GM19043 (cell line): Measurements from ENCODE around the gene POLG.
"Not testable (repeated sequence)": the region's sequence is repeated elsewhere in the genome, so short reads cannot be mapped to it uniquely, and the experiment has no call there.

ENCODE experiments used
- ATAC-seq: cut with Tn5 transposase; IDR thresholded peaks from one replicate; pipeline ENCODE4 v1.9.1; 2021; ENCODE audit warnings: low read depth; ENCODE audit not compliant: unreplicated experiment

POLG gene

DNA sequence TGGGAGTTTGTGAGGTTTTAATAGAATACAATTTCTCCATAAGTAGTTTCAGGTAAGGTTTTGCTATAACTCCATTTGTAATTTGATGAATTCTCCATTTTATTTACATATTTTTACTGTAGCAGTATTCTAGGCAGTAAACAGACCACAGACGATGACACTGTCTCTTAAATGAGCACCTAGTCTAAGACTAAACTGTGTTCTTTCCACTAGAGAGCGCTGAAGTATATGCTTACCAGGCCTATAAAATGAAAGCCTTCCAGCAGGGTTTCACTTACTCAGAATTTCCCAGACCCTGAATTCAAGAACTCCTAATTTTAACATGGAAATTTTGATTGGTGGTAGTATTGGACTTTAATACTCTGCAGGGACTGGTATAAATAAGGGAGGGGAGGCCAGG lies 41.6 kb downstream of the POLG start:
- ATAC-seq = no peak

DNA sequence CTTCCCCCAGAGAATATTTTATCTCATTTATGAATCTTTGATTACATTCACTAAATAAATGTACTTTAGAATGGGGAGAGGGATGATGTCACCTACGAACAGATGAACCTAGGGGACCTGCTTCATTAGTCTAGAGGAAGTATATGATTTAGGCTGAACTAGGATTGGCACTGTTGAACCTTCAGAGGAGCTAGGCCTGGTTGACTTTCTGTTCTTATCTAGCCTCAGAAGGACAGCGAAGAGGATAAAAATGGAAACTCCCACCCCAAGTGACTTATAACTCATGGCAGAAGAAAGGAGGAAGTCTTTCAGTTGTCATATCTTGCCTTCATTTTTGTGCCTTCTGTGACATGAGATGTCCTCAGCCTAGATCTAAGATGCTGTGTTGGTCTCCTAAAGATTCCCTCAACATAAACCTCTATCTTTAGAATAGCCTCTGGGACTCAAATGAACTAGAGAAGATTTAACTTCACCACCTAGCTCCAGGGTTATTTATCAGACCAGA lies 42.6 kb downstream of the POLG start:
- no peak for ATAC-seq

DNA sequence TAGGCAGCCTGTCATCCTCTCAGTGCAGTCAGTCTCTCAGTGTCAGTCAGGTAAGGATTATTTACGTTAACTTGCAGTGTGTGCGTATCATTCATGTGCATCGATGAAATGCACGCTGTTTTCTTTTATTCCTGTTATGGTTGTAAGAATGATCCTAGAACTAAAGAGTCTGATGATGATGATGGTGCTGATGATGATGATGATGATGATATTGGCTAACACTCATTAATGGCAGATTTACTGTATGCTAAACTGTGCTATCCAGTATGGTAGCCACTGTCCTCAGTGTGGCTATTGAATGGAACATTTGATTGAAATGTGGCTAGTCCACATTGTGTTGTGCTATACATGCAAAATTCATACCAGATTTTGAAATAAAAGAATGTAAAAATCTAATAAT lies 51.4 kb downstream of the POLG start:
- ATAC-seq = no peak

DNA sequence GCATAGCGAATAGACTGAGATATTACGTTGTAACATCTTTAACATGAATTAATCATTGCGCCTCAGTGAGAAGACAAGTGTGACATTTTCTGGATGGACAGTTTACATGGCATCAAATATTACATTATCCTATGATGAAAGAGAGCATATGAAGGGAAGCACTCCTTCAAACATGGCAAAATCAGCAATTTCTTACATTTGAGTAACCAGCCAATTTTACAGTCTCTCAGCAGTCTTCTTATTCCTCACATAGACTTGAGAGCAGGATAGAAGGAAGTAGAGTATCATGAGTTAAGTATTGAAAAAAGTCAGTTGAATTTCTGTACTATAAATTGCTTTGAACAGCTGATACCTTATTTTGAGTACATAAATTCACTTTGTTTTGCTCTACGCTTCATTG lies 52.0 kb downstream of the POLG start:
- no peak for ATAC-seq

DNA sequence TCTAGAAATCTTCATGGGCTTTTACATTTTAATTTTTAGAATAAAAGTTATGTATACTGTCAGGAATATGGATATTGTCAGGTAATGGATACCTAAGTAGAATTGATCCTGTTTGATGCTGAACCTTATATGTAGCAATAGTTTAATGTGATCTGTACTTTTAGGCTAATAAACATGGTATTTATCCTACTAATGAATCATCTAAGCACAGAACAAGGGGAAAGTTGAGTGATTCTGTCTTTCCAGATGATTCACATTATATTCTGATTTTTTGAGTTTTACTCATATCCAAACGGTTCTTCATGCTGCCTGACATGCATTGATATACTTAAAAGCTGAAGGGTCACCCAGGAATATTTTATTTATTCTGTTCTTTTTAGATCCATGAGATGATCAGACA lies 56.3 kb downstream of the POLG start:
- ATAC-seq = no peak

DNA sequence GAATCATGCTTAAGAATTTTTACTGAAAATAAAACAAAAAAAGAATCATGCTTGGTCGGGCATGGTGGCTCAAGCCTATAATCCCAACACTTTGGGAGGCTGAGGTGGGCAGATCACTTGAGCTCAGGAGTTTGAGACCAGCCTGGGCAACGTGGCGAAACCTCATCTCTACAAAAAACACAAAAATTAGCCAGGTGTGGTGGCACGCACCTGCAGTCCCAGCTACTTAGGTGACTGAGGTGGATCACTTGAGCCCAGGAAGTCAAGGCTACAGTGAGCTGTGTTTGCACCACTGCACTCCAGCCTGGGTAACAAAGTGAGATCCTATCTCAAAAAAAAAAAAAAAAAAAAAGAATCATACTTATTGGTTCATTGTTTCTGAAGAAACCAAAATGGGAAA lies 57.3 kb downstream of the POLG start:
- not testable (repeated sequence) for ATAC-seq
